ENCODE data around the gene IGF2BP2. TPM values are rescaled to one million over a fixed set of nuclear protein-coding genes. Genes with fewer than 3 reads are reported as not detected.

The IGF2BP2 gene
- total RNA-seq, 2 donors from 2014 or later, result 4.1 to 4.2 TPM

- DNase-seq (ENCODE audit: low spot score), result no peak
Observed at GRCh38 chr3:185637388-185637787, 187.5 kb downstream of the IGF2BP2 start.

GRCh38 chr3:185632996-185633395 is 191.8 kb downstream of the IGF2BP2 start:
- intact Hi-C loops (cut with DNase I), result no loop called here
- DNase-seq (ENCODE audit: low spot score), result no peak

More at GRCh38 chr3:185637388-185637787, 187.5 kb downstream of the IGF2BP2 start:
- intact Hi-C loops (cut with DNase I), result no loop called here

GRCh38 chr3:185631508-185632206 is 193.2 kb downstream of the IGF2BP2 start:
- no peak for DNase-seq (ENCODE audit: low spot score)

GRCh38 chr3:185631108-185631507 is 193.7 kb downstream of the IGF2BP2 start:
- intact Hi-C loops (cut with DNase I), result no loop called here
- no peak for DNase-seq (ENCODE audit: low spot score)

More at GRCh38 chr3:185631508-185632206, 193.2 kb downstream of the IGF2BP2 start:
- intact Hi-C loops (cut with DNase I), result no loop called here

GRCh38 chr3:185630182-185630622 is 194.6 kb downstream of the IGF2BP2 start:
- intact Hi-C loops (cut with DNase I), result no loop called here
- DNase-seq (ENCODE audit: low spot score), result peak; percentile 88

- DNase-seq (ENCODE audit: low spot score), result no peak
- intact Hi-C loops (cut with DNase I), result no loop called here
Observed at GRCh38 chr3:185629554-185630181, 195.2 kb downstream of the IGF2BP2 start.

- intact Hi-C loops (cut with DNase I), result no loop called here
- DNase-seq (ENCODE audit: low spot score), result no peak
Observed at GRCh38 chr3:185625784-185626183, 199.1 kb downstream of the IGF2BP2 start.

GRCh38 chr3:185623939-185624665 is 200.7 kb downstream of the IGF2BP2 start:
- DNase-seq (ENCODE audit: low spot score), result no peak
- intact Hi-C loops (cut with DNase I), result no loop called here

GRCh38 chr3:185613016-185613415 is 211.8 kb downstream of the IGF2BP2 start:
- DNase-seq (ENCODE audit: low spot score), result no peak
- intact Hi-C loops (cut with DNase I), result no loop called here

- no peak for DNase-seq (ENCODE audit: low spot score)
- intact Hi-C loops (cut with DNase I), result no loop called here
Observed at GRCh38 chr3:185606196-185606595, 218.6 kb downstream of the IGF2BP2 start.

- intact Hi-C loops (cut with DNase I), result no loop called here
Observed at GRCh38 chr3:185605566-185605965, 219.3 kb downstream of the IGF2BP2 start.

GRCh38 chr3:185595526-185595925 is 229.3 kb downstream of the IGF2BP2 start:
- intact Hi-C loops (cut with DNase I), result no loop called here
- no peak for DNase-seq (ENCODE audit: low spot score)

More at GRCh38 chr3:185605566-185605965, 219.3 kb downstream of the IGF2BP2 start:
- no peak for DNase-seq (ENCODE audit: low spot score)

GRCh38 chr3:185594073-185594472 is 230.8 kb downstream of the IGF2BP2 start:
- intact Hi-C loops (cut with DNase I), result no loop called here
- no peak for DNase-seq (ENCODE audit: low spot score)

Small RNAs within 50 kb of the gene (microRNA-seq; reads per million reads assigned to microRNA genes)
- gene MIR548AQ (ENCODE audit: borderline microRNAs expressed in 2 of 2), result 0 reads per million in 2 donors

Other genes starting within 250 kb of the IGF2BP2 start
- gene SENP2, start 238.7 kb downstream of the IGF2BP2 start, total RNA-seq, result 10 to 100 TPM; 29.3 to 33.0 TPM
- 10 to 100 TPM; 84.5 to 98.2 TPM for gene TRA2B, start 113.0 kb upstream of the IGF2BP2 start, total RNA-seq